GM10248 (cell line): ENCODE data around the gene PAK3.

Source experiments
- CTCF ChIA-PET: fragments of 300-600 bp; sonication (Branson Sonifier 250); formaldehyde crosslinking; extraction: SDS; loops from one replicate; lab custom pipeline; 2021; ENCODE audit warnings: antibody characterized with exemption; lab: Yijun Ruan, JAX
- POLR2A ChIA-PET: fragments of 350-650 bp; sonication (Branson Sonifier 250); formaldehyde crosslinking; extraction: SDS; loops from one replicate; lab custom pipeline; 2020; ENCODE audit warnings: antibody characterized with exemption; lab: Yijun Ruan, JAX
- DNase-seq: peaks from one replicate; pipeline ENCODE4 v3.0.0; 2012; ENCODE audit errors: extremely low spot score
- CTCF ChIP-seq: IDR thresholded peaks from 2 replicates; pipeline ENCODE4 v1.5.1; 2012; ENCODE audit warnings: mild to moderate bottlenecking, low read depth; ENCODE audit errors: extremely low read depth, missing control alignments, control extremely low read depth

Gene PAK3

GRCh38 chrX:111151764-111152163, 55.8 kb downstream of the PAK3 start:
- no peak for DNase-seq
- CTCF ChIA-PET: no interaction called here
- POLR2A ChIA-PET: no interaction called here
- TF ChIP-seq CTCF: no peak

GRCh38 chrX:111159232-111159631, 63.2 kb downstream of the PAK3 start:
- DNase-seq: no peak
- ChIA-PET CTCF (no interaction called here), POLR2A (no interaction called here)
- no peak for TF ChIP-seq CTCF

GRCh38 chrX:111164728-111165127, 68.7 kb downstream of the PAK3 start:
- CTCF ChIA-PET: no interaction called here

GRCh38 chrX:111165902-111166301, 69.9 kb downstream of the PAK3 start:
- DNase-seq: no peak
- CTCF ChIA-PET: interaction anchor here (0.9 to 1.5 kb wide), 2 partner anchors 66 to 279 kb away, joined by 3 read pairs; no protein-coding TSS in a partner anchor
- no peak for TF ChIP-seq CTCF
- POLR2A ChIA-PET: no interaction called here

More at GRCh38 chrX:111164728-111165127, 68.7 kb downstream of the PAK3 start:
- POLR2A ChIA-PET: no interaction called here
- DNase-seq: no peak
- no peak for TF ChIP-seq CTCF

GRCh38 chrX:111167334-111167733, 71.3 kb downstream of the PAK3 start:
- DNase-seq: no peak
- TF ChIP-seq CTCF: no peak
- ChIA-PET POLR2A (no interaction called here), CTCF (interaction anchor here (1.6 kb wide), 1 partner anchor 78 kb away, joined by 4 read pairs; no protein-coding TSS in a partner anchor)

- POLR2A ChIA-PET: no interaction called here
- no peak for TF ChIP-seq CTCF
- CTCF ChIA-PET: interaction anchor here (1.6 kb wide), 1 partner anchor 77 kb away, joined by 4 read pairs; no protein-coding TSS in a partner anchor
- DNase-seq: no peak
These were observed 72.3 kb downstream of the PAK3 start for GRCh38 chrX:111168314-111168713.
